Stimulated activated memory B cell treated with anti-CD40 and anti-IgM and Interleukin-4, amounts not matched to agents 10 μg/mL and 1 μg/mL and 100 μg/mL, for 72 hours (primary cell): ENCODE data around the gene TNKS1BP1.

Experiments
- ATAC-seq: fragments of 150-1000 bp; cut with Tn5 transposase; 2 replicates; pipeline ENCODE4 v1.10.0; 2021
- H3K27ac Mint-ChIP-seq: one replicate; pipeline ENCODE4 v1.8.0; 2022; ENCODE audit warnings: mild to moderate bottlenecking, mixed read lengths
- H3K27me3 Mint-ChIP-seq: one replicate; pipeline ENCODE4 v1.8.0; 2022; ENCODE audit warnings: mixed read lengths
- H3K36me3 Mint-ChIP-seq: one replicate; pipeline ENCODE4 v1.8.0; 2022; ENCODE audit warnings: mixed read lengths
- H3K4me1 Mint-ChIP-seq: one replicate; pipeline ENCODE4 v1.8.0; 2022; ENCODE audit warnings: mixed read lengths
- H3K4me3 Mint-ChIP-seq: one replicate; pipeline ENCODE4 v1.8.0; 2022; ENCODE audit warnings: mild to moderate bottlenecking, moderate library complexity, mixed read lengths
- H3K9me3 Mint-ChIP-seq: one replicate; pipeline ENCODE4 v1.8.0; 2022; ENCODE audit warnings: mixed read lengths

TNKS1BP1 gene

DNA sequence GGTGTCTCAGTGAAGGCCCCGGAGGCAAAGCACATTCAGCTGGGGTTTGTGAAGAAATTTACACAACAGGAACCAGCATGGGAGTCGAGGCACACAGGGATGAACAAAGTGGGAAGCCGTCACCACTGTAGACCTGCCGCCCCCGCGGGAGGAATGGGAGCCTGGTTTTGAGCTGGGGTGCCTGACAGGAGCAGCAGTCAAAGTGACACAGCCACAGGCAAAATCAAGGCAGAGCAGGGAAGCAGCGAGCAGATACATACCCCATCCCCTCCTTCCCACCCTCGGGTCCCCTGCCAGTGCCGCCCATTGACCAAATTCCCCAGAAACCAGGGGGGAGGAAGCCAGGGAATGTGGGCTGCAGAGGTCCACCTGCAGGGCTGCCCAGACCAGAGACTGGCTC, 34.2 kb upstream of the TNKS1BP1 start:
- Mint-ChIP-seq H3K27ac (no peak overlapping the region), H3K36me3 (no peaks in the 10 kb centered on the region), H3K9me3 (peaks cover 3% of the 10 kb centered on the region), H3K4me1 (no peaks in the 10 kb centered on the region), H3K4me3 (no peak overlapping the region), H3K27me3 (peaks cover 52% of the 10 kb centered on the region)
- ATAC-seq: no peak

DNA sequence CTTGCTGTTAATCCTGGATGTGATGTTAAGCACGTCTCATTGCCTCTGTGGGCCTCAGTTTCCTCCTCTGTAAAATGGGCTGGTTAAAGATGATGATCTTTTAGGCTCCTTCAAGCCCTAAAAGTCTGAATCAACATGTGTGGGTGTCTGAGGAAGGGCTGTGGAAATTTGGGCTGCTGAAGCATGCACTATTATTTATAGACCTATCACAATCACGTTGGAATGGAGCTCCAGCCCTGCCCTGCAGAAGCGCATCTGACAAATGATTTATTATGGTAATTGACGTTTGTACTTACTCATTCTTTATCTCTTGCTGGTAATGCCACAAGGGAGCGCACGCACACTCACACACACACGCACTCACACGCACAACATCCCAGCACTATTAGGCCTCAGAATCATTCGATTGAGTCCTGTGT, 33.8 kb upstream of the TNKS1BP1 start:
- H3K27me3 Mint-ChIP-seq: peaks cover 48% of the 10 kb centered on the region
- H3K36me3 Mint-ChIP-seq: no peaks in the 10 kb centered on the region
- ATAC-seq: no peak
- H3K4me1 Mint-ChIP-seq: no peaks in the 10 kb centered on the region
- H3K9me3 Mint-ChIP-seq: peaks cover 3% of the 10 kb centered on the region
- H3K4me3 Mint-ChIP-seq: no peak overlapping the region
- H3K27ac Mint-ChIP-seq: no peak overlapping the region

DNA sequence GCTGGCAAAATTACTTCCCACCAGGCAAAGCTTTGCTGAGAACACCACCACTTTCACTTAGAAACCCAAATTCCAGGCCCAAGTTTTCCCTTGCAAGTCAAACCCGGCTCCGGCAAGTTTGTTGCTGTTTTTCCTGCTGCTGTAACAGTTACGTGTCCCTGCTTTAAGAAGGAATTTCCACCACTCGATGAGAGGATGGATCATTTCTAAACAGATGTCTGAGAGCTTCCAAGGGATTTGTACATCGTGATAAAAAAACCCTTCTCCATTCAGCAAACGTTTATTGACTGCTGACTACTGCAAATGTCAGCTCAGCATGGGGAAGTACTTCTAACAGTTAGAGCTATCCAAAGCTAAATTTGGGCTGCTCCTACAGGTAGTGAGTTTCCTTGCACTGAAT, 33.1 kb upstream of the TNKS1BP1 start:
- no peak overlapping the region for H3K27ac Mint-ChIP-seq
- peaks cover 3% of the 10 kb centered on the region for H3K9me3 Mint-ChIP-seq
- no peaks in the 10 kb centered on the region for H3K36me3 Mint-ChIP-seq
- ATAC-seq: no peak
- peaks cover 41% of the 10 kb centered on the region for H3K27me3 Mint-ChIP-seq
- H3K4me1 Mint-ChIP-seq: no peaks in the 10 kb centered on the region
- H3K4me3 Mint-ChIP-seq: no peak overlapping the region

DNA sequence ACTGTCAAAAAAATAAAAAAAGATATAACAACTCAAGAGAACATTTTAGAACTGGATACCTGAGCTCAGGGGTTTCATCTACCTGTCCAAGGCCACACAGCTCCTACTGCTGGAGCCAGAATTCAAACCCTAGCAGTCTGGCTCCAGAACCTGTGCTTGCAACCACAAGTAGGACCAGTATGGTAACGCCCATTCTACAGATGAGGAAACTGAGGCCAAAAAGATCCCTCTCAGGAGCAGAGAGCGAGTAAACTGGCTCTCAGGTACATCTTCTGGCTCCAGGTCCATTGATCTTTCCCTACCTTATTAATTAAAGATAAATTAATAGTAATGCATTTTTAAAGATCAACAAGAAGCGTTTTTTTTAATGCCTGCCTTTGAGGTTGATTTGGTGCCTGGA, 32.6 kb upstream of the TNKS1BP1 start:
- H3K27me3 Mint-ChIP-seq: peaks cover 36% of the 10 kb centered on the region
- peaks cover 3% of the 10 kb centered on the region for H3K9me3 Mint-ChIP-seq
- H3K36me3 Mint-ChIP-seq: no peaks in the 10 kb centered on the region
- no peak overlapping the region for H3K27ac Mint-ChIP-seq
- no peak overlapping the region for H3K4me3 Mint-ChIP-seq
- H3K4me1 Mint-ChIP-seq: no peaks in the 10 kb centered on the region
- no peak for ATAC-seq

DNA sequence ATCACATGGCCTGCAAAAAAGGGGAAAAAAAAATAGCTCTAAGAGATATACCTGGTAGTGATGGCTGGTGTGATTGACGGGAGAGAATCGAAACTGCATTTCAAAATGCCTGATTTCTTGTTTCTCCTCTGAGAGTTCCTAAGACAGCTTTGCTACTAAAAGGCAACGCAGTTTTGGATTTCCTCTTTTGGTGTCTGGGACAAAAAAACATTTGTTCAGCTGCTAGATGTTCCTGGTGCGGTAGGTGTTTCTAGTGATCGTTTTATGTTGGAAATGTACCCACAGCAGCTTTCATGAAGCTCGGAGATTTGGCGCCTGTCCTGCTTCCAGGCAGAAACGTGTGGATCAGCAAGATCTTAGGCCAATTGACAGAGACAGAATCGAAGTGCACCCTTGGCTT, 31.5 kb upstream of the TNKS1BP1 start:
- Mint-ChIP-seq H3K9me3 (peaks cover 4% of the 10 kb centered on the region), H3K27me3 (peaks cover 25% of the 10 kb centered on the region), H3K4me3 (no peak overlapping the region), H3K27ac (no peak overlapping the region), H3K36me3 (peaks cover 5% of the 10 kb centered on the region), H3K4me1 (no peaks in the 10 kb centered on the region)
- ATAC-seq: no peak

DNA sequence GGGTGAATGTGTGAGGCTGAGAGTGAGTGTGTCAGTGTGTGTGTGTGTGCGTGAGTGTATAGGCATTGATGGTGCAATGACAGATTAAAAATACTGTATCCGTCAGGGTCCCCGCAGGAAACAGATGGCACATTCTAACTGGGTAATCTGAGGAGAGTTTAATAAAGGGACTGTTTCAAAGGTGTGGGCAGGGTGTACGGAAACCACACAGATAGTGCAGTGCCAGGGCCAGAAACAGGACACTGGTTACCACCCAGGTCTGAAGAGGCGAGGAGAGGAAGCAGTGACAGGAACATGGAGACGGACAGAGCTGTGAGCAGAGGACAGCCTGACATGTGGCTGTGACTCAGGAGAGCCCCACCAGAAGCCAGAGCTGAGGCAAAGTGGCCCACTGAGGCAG, 29.9 kb upstream of the TNKS1BP1 start:
- peaks cover 25% of the 10 kb centered on the region for H3K27me3 Mint-ChIP-seq
- H3K9me3 Mint-ChIP-seq: peaks cover 4% of the 10 kb centered on the region
- H3K4me3 Mint-ChIP-seq: no peak overlapping the region
- H3K4me1 Mint-ChIP-seq: no peaks in the 10 kb centered on the region
- peaks cover 6% of the 10 kb centered on the region for H3K36me3 Mint-ChIP-seq
- peak; percentile 48 for ATAC-seq
- H3K27ac Mint-ChIP-seq: no peak overlapping the region

DNA sequence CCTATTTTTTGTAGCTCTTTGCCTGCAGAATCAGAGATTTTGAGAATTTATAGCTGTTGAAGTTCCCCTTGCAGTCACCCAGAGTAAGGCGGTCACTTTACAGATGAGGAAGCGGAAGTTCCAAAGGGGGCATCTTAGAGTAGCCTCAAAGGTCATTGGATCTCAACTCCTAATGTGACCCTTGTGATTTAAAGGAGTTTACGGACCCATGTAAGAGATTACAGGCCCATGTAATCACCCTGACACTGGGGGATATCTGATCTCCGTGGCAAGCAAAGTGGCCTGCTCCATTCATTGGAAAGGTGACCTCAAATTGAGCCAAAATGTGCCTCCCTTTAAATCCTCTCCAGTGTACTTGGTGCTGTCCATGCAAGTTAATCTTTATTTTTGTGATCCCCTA, 29.1 kb upstream of the TNKS1BP1 start:
- no peak for ATAC-seq
- H3K4me3 Mint-ChIP-seq: no peak overlapping the region
- peaks cover 25% of the 10 kb centered on the region for H3K27me3 Mint-ChIP-seq
- peaks cover 6% of the 10 kb centered on the region for H3K36me3 Mint-ChIP-seq
- H3K4me1 Mint-ChIP-seq: no peaks in the 10 kb centered on the region
- H3K27ac Mint-ChIP-seq: no peak overlapping the region
- peaks cover 4% of the 10 kb centered on the region for H3K9me3 Mint-ChIP-seq

DNA sequence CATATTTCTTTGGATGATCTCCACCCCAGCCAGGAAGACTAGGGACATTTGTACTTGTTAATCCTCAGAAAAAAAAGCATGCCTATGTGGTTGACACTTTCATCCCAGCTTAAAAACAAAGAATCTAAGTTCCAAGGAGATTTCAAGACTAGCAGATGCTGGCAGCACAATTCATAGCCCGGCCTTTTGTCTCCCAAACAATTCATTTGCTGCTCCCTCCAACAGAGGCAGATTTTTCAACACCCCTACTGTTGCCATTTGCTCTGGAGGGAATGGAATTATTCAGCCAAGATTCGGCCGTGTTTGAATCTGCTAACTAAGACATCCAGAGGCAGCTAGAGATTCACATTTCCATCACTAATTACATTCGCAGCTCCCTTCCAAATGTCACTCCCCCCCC, 28.7 kb upstream of the TNKS1BP1 start:
- no peak overlapping the region for H3K4me3 Mint-ChIP-seq
- no peaks in the 10 kb centered on the region for H3K4me1 Mint-ChIP-seq
- peaks cover 6% of the 10 kb centered on the region for H3K36me3 Mint-ChIP-seq
- H3K9me3 Mint-ChIP-seq: peaks cover 4% of the 10 kb centered on the region
- ATAC-seq: no peak
- peaks cover 25% of the 10 kb centered on the region for H3K27me3 Mint-ChIP-seq
- H3K27ac Mint-ChIP-seq: no peak overlapping the region

DNA sequence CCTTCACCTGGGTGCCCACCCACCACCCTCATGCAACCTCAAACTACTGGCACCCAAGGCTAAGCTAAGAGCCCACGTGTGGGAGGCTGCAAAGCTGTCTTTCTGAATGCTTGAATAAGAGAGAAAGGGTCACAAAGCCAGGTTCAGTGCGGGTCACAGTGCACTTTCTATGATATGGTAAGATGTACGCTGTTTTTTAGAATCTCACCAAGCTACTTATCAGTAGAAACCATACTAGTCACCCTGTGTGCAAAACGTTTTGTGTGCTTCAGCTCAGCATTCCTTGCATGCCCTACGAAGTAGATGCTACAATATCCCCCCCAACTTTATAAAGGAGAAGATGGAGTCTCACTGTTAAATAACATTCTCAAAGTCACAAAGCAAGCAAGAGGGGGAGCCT, 28.3 kb upstream of the TNKS1BP1 start:
- H3K9me3 Mint-ChIP-seq: peaks cover 4% of the 10 kb centered on the region
- H3K4me3 Mint-ChIP-seq: no peak overlapping the region

DNA sequence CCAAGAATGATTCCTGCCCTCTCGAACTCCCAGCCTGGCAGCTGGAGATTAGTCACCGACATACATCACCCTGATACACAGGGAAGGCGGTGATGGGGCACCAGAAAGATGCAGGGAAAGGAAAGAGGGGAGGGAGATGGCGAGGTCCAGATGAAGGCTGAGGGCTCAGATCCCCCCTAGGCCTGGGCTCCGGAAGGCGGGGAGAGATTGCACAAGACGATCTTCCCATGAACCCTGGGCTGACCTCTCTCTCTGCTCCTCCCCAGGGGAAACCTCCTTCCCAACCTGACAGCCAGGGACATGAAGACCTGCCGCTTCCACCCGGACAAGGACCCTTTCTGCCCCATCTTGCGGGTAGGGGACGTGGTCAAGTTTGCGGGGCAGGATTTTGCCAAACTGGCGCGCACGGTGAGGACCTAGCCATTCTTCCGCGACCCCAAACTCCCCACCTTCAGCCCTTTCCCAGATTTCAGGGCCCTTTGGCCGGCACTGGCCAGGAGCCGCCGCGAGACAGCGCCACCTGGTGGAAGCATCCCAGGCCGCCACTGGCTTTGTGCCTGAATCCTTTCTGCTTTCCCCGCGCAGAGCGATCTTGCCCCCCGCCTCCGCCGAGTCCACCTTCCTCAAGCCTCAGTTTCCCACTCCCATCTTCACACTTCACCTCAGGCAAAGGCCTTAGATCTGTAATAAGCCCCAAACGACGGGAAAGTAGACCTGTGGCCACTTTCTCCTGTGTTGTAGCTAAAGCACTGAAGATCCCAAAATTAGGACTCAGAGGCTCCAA, 24.9 kb upstream of the TNKS1BP1 start:
- H3K27ac Mint-ChIP-seq: no peak overlapping the region
- H3K36me3 Mint-ChIP-seq: peaks cover 6% of the 10 kb centered on the region
- H3K4me3 Mint-ChIP-seq: no peak overlapping the region
- peaks cover 4% of the 10 kb centered on the region for H3K9me3 Mint-ChIP-seq
- H3K4me1 Mint-ChIP-seq: peaks cover 9% of the 10 kb centered on the region
- ATAC-seq: peak; percentile 45
- peaks cover 7% of the 10 kb centered on the region for H3K27me3 Mint-ChIP-seq

More for the DNA sequence above, 28.3 kb upstream of the TNKS1BP1 start:
- Mint-ChIP-seq H3K27me3 (peaks cover 25% of the 10 kb centered on the region), H3K4me1 (no peaks in the 10 kb centered on the region), H3K27ac (no peak overlapping the region), H3K36me3 (peaks cover 6% of the 10 kb centered on the region)
- no peak for ATAC-seq

DNA sequence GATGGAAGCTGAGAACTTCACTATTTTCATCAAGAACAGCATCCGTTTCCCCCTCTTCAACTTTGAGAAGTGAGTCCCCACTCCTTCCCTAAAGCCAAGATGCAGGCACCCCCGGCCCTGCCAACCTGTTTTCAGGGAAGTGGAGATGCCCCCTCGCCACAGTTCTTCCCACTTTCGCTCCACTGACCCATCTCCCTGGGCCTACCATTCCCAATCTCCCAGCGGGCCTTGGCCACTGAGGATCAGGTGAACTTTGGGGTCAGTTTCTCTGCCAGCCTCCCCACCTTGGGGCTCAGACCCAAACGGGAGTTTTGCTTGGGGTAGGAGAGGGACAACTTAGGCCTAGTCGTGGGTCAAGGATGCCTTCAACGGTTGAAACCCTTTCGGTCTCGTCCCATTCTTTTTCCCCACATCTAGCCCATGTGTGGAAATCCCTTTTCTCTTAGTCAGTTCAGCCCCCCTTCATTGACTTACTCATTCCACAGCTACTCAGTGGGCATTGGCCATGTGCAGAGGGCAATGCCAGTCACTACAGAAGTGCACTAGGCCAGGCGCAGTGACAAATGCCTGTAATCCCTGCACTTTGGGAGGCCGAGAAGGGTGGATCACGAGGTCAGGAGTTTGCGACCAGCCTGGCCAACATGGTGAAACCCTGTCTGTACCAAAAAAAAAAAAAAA, 24.0 kb upstream of the TNKS1BP1 start:
- H3K27me3 Mint-ChIP-seq: no peaks in the 10 kb centered on the region

DNA sequence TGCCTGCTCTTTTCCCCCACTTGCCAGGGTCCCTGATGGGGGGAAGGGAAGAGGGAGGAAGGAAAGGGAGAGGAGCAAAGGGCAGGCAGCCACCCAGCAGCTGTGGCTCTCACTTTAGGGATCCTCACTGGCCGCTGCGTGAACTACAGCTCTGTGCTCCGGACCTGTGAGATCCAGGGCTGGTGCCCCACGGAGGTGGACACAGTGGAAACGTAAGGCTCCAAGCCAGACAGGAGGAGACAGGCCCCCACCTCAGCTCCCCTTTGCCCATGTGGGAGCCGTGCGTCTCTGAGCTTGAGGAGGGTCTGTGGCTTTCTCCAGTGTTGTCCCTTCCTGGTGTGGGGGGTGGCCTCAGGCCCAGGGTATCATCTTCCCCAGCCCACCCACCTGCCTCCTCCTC, 23.3 kb upstream of the TNKS1BP1 start:
- Mint-ChIP-seq H3K4me3 (no peak overlapping the region), H3K27me3 (no peaks in the 10 kb centered on the region), H3K9me3 (peaks cover 4% of the 10 kb centered on the region), H3K27ac (no peak overlapping the region), H3K4me1 (peaks cover 9% of the 10 kb centered on the region), H3K36me3 (peaks cover 6% of the 10 kb centered on the region)
- ATAC-seq: no peak

More for the DNA sequence above, 24.0 kb upstream of the TNKS1BP1 start:
- Mint-ChIP-seq H3K4me3 (no peak overlapping the region), H3K36me3 (peaks cover 6% of the 10 kb centered on the region), H3K27ac (no peak overlapping the region), H3K9me3 (peaks cover 4% of the 10 kb centered on the region), H3K4me1 (peaks cover 9% of the 10 kb centered on the region)
- no peak for ATAC-seq

DNA sequence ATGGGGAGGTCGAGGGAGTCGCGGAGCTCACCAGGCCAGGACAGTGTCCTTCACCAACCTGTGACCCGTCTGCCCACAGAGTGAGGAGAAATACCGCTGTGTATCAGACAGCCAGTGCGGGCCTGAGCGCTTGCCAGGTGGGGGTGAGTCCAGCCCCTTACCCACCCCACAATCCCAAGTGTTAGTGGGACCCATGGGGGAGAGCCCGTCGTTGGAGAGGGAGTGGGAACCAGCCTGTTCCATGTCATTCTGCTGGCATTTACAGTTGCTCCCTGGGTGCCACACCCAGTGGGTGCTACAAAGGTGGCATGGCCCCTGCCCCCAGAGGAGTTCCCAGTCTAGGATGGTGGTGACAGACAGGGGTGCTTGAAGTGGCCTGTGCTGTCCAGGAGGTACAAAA, 22.6 kb upstream of the TNKS1BP1 start:
- H3K27me3 Mint-ChIP-seq: no peaks in the 10 kb centered on the region
- peaks cover 6% of the 10 kb centered on the region for H3K36me3 Mint-ChIP-seq
- H3K9me3 Mint-ChIP-seq: peaks cover 4% of the 10 kb centered on the region
- H3K4me1 Mint-ChIP-seq: peaks cover 9% of the 10 kb centered on the region
- peak; percentile 26 for ATAC-seq
- H3K27ac Mint-ChIP-seq: no peak overlapping the region
- H3K4me3 Mint-ChIP-seq: no peak overlapping the region

DNA sequence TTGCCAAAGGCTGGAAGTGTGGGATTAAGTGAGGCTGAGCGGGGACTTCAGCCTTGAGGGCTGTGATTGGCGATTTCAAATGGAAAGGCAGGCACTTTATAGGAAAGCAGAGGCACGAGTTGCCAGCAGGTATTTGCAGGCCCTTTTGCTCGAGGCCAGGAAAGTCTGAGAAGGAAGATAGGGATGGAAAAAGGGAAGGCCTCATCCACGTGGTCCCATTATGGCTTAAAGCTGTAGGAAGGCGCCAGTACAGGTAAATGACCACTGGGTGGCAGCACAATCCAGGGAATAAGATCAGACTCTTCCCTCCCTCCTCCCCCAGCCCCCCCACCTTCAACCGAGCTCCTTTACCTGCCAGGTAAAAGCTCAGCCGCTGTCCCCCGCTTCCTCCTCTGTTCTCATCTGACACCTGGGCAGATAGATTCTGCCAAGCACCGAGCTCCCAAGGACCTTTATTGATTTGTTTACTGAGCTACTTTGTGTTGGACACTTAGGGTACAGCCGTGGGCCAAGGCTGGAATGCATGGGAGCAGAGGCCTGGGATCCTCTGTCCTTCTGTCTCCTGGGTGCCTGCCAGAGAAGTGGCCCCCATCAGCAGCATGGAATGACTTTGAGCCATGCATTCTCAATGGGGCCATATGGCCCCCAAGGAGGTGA, 20.9 kb upstream of the TNKS1BP1 start:
- H3K4me1 Mint-ChIP-seq: peaks cover 9% of the 10 kb centered on the region
- no peak overlapping the region for H3K27ac Mint-ChIP-seq
- no peaks in the 10 kb centered on the region for H3K9me3 Mint-ChIP-seq
- ATAC-seq: peak; percentile 61
- peaks cover 4% of the 10 kb centered on the region for H3K27me3 Mint-ChIP-seq
- no peak overlapping the region for H3K4me3 Mint-ChIP-seq
- H3K36me3 Mint-ChIP-seq: no peaks in the 10 kb centered on the region

DNA sequence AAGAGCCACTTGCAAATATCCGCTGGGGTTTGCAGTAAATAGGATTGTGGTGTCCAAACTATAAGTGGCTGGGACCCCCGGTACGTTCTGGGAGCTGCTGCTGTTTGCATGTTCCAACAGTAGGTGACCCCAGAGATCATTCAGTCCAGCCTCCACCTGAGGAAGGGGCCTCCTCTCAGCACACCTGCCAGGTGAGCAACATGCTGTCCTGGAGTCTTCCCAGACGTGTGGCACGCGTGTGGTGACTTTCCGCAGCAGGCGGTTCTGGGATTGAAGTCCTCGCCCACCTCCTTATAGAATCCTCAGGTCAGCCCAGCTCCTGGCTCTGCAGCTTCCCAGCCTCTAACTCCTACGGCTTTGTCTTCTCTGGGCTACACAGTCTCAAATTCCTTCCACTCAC, 20.1 kb upstream of the TNKS1BP1 start:
- no peak for ATAC-seq
- H3K27ac Mint-ChIP-seq: no peak overlapping the region
- H3K27me3 Mint-ChIP-seq: peaks cover 12% of the 10 kb centered on the region
- H3K4me1 Mint-ChIP-seq: peaks cover 9% of the 10 kb centered on the region
- H3K4me3 Mint-ChIP-seq: no peak overlapping the region
- H3K9me3 Mint-ChIP-seq: no peaks in the 10 kb centered on the region
- no peaks in the 10 kb centered on the region for H3K36me3 Mint-ChIP-seq

DNA sequence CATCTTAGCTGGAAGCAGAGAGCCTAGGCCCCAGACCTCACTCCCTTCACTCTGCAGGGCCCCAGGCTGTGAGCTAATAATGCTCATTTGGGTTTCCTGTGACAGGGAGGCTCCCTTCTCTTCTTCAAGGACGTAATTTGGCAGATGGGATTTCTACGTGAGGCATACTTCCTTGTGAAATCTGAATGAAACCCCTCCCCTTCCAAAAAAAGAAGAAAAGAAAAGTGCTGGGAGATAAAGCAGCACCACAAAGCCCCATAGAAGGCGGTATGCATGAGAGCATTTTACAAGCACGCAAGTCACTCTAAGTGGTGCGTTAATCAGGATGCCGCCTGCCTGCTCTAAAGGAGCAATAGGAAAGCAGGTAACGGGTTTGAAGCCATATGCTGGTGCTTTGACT, 19.1 kb upstream of the TNKS1BP1 start:
- peaks cover 12% of the 10 kb centered on the region for H3K27me3 Mint-ChIP-seq
- H3K9me3 Mint-ChIP-seq: no peaks in the 10 kb centered on the region
- H3K4me3 Mint-ChIP-seq: no peak overlapping the region
- no peaks in the 10 kb centered on the region for H3K36me3 Mint-ChIP-seq
- ATAC-seq: no peak
- no peak overlapping the region for H3K27ac Mint-ChIP-seq
- H3K4me1 Mint-ChIP-seq: peaks cover 9% of the 10 kb centered on the region
